ENCODE data around the gene SLX9.

SLX9 gene

GRCh38 chr21:44948426-44949120 lies 8.7 kb downstream of the SLX9 start:
- no peak overlapping the region for H3K9ac ChIP-seq (ENCODE audit: low read length)
- no peaks in the 10 kb centered on the region for H3K27me3 ChIP-seq (ENCODE audit: control insufficient read depth, insufficient read depth, low read length)
- H3K4me3 ChIP-seq (ENCODE audit: low read length) = no peak overlapping the region
- peaks cover 24% of the 10 kb centered on the region for H3K36me3 ChIP-seq (ENCODE audit: control insufficient read depth, low read depth, low read length)
- H3K4me1 ChIP-seq (ENCODE audit: control insufficient read depth, low read depth, low read length) = no peaks in the 10 kb centered on the region
- no peak overlapping the region for H3K27ac ChIP-seq (ENCODE audit: low read length)
- no peaks in the 10 kb centered on the region for H3K9me3 ChIP-seq (ENCODE audit: control insufficient read depth, low read depth, low read length)

DNA sequence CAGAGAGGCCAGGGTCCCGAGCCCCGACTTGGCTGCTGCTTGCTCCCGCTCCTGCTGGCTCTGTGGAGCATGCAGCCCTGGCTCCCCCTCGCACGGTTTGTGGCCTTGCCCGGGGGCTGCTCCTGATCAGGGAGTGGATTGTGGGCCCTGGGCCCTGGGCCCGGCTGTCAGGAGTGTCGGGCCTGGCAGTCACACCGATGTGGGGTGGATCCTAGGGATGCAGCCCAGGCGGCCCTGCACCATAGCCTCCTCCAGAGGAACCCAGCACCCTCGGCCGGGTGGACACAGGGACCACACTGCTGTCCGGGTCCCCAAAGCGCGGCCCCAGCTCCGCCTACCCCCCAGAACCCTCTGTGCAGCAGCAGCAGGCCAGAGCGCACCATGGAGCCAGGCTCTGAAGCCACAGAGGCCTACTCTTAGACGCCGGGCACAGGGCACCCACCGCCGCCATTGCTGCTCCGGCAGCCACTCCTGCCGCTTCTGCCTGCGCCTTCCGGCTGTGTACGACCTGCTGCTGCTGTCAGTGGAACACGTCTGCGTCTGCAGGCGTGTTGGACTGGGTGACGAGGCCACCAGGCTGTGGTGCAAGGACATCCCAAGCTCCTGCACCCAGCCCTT lies 9.4 kb downstream of the SLX9 start:
- H3K27me3 ChIP-seq (ENCODE audit: control insufficient read depth, insufficient read depth, low read length) = no peaks in the 10 kb centered on the region
- H3K36me3 ChIP-seq (ENCODE audit: control insufficient read depth, low read depth, low read length) = peaks cover 23% of the 10 kb centered on the region
- H3K4me3 ChIP-seq (ENCODE audit: low read length) = no peak overlapping the region
- no peak overlapping the region for H3K9ac ChIP-seq (ENCODE audit: low read length)
- H3K9me3 ChIP-seq (ENCODE audit: control insufficient read depth, low read depth, low read length) = no peaks in the 10 kb centered on the region
- no peaks in the 10 kb centered on the region for H3K4me1 ChIP-seq (ENCODE audit: control insufficient read depth, low read depth, low read length)
- H3K27ac ChIP-seq (ENCODE audit: low read length) = no peak overlapping the region

GRCh38 chr21:44949779-44950198 lies 10.0 kb downstream of the SLX9 start:
- no peaks in the 10 kb centered on the region for H3K9me3 ChIP-seq (ENCODE audit: control insufficient read depth, low read depth, low read length)
- H3K27ac ChIP-seq (ENCODE audit: low read length) = no peak overlapping the region
- H3K4me3 ChIP-seq (ENCODE audit: low read length) = no peak overlapping the region
- no peaks in the 10 kb centered on the region for H3K4me1 ChIP-seq (ENCODE audit: control insufficient read depth, low read depth, low read length)
- no peaks in the 10 kb centered on the region for H3K27me3 ChIP-seq (ENCODE audit: control insufficient read depth, insufficient read depth, low read length)
- H3K9ac ChIP-seq (ENCODE audit: low read length) = no peak overlapping the region
- peaks cover 19% of the 10 kb centered on the region for H3K36me3 ChIP-seq (ENCODE audit: control insufficient read depth, low read depth, low read length)

- H3K36me3 ChIP-seq (ENCODE audit: control insufficient read depth, low read depth, low read length) = peaks cover 16% of the 10 kb centered on the region
- H3K9ac ChIP-seq (ENCODE audit: low read length) = no peak overlapping the region
- no peaks in the 10 kb centered on the region for H3K27me3 ChIP-seq (ENCODE audit: control insufficient read depth, insufficient read depth, low read length)
Observed at GRCh38 chr21:44950351-44950750, 10.5 kb downstream of the SLX9 start.

DNA sequence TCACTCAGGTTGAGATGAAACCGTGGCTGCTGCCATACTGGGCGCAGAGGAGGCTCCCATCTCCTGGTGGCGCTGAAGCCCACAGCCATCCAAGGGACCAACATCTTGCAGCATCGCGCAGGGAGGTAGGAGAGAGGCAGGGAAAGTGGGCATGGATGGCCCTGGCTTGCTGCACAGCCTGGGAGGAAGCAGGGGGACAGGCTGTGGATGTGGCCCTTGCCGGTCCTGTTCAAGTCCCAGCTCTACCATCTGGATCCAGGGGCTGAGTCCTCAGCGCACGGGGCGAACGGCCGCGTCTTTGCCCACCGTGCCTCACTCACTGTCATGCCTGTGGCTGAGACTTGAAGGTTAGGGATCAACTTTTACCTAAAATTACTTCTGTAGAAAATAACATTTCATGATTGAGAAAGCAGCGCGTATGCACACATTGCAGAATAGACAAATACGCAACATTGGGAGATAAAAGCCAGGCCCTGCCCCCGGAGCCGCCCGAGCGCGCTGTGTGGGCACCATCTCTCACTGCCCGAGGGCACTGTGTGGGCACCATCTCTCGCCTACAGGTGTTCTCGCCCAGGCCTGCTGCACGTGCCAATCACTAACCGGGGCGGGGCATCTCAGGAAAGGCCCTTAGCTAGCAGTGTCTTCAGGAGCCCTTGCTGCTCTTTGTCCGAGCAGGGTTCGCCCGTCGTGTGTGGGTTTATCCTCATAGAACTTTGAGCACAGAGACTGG lies 11.5 kb downstream of the SLX9 start:
- H3K9me3 ChIP-seq (ENCODE audit: control insufficient read depth, low read depth, low read length) = no peaks in the 10 kb centered on the region
- H3K27me3 ChIP-seq (ENCODE audit: control insufficient read depth, insufficient read depth, low read length) = no peaks in the 10 kb centered on the region
- H3K9ac ChIP-seq (ENCODE audit: low read length) = no peak overlapping the region
- H3K36me3 ChIP-seq (ENCODE audit: control insufficient read depth, low read depth, low read length) = peaks cover 18% of the 10 kb centered on the region
- no peak overlapping the region for H3K27ac ChIP-seq (ENCODE audit: low read length)
- no peak overlapping the region for H3K4me3 ChIP-seq (ENCODE audit: low read length)
- no peaks in the 10 kb centered on the region for H3K4me1 ChIP-seq (ENCODE audit: control insufficient read depth, low read depth, low read length)

More at GRCh38 chr21:44950351-44950750, 10.5 kb downstream of the SLX9 start:
- Histone ChIP-seq H3K9me3 (ENCODE audit: control insufficient read depth, low read depth, low read length) (no peaks in the 10 kb centered on the region), H3K27ac (ENCODE audit: low read length) (no peak overlapping the region), H3K4me1 (ENCODE audit: control insufficient read depth, low read depth, low read length) (no peaks in the 10 kb centered on the region), H3K4me3 (ENCODE audit: low read length) (no peak overlapping the region)

GRCh38 chr21:44952116-44952928 lies 12.5 kb downstream of the SLX9 start:
- H3K27me3 ChIP-seq (ENCODE audit: control insufficient read depth, insufficient read depth, low read length) = no peaks in the 10 kb centered on the region
- H3K9ac ChIP-seq (ENCODE audit: low read length) = no peak overlapping the region
- peaks cover 24% of the 10 kb centered on the region for H3K36me3 ChIP-seq (ENCODE audit: control insufficient read depth, low read depth, low read length)
- no peak overlapping the region for H3K4me3 ChIP-seq (ENCODE audit: low read length)
- H3K4me1 ChIP-seq (ENCODE audit: control insufficient read depth, low read depth, low read length) = no peaks in the 10 kb centered on the region
- H3K9me3 ChIP-seq (ENCODE audit: control insufficient read depth, low read depth, low read length) = no peaks in the 10 kb centered on the region
- no peak overlapping the region for H3K27ac ChIP-seq (ENCODE audit: low read length)

DNA sequence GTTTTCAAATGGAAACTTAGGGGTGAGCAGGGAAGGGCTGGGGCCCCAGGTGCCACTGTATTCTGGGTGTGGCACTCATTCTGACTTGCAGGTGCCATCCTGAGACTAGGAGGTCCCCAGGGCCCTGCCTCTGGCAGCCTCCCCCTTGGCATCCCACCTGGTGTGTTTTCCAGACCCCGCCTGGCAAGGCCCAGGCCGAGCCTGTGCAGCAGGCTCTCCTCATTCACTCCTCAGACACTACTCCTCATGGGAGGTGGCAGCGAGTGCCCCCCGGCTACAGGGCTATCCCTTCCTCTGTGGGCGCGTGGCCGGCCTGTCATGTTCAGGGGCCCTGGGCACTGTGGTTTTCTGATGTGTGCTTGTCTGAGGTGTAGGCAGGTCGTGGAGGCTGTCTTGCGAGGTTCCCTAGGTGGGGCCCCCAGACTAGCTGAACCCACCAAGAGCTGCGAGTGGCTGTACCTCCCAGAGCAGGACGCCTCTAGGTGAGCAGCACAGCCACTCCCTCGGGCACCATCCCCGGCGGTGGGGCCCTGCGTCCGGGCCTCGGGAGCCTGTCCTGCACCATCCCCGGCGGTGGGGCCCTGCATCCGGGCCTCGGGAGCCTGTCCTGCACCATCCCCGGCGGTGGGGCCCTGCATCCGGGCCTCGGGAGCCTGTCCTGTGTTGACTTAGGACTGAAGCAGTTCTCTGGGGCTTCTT lies 13.2 kb downstream of the SLX9 start:
- H3K27ac ChIP-seq (ENCODE audit: low read length) = no peak overlapping the region
- no peaks in the 10 kb centered on the region for H3K4me1 ChIP-seq (ENCODE audit: control insufficient read depth, low read depth, low read length)
- H3K4me3 ChIP-seq (ENCODE audit: low read length) = no peak overlapping the region
- H3K9me3 ChIP-seq (ENCODE audit: control insufficient read depth, low read depth, low read length) = no peaks in the 10 kb centered on the region
- no peaks in the 10 kb centered on the region for H3K27me3 ChIP-seq (ENCODE audit: control insufficient read depth, insufficient read depth, low read length)
- no peak overlapping the region for H3K9ac ChIP-seq (ENCODE audit: low read length)
- H3K36me3 ChIP-seq (ENCODE audit: control insufficient read depth, low read depth, low read length) = peaks cover 24% of the 10 kb centered on the region

DNA sequence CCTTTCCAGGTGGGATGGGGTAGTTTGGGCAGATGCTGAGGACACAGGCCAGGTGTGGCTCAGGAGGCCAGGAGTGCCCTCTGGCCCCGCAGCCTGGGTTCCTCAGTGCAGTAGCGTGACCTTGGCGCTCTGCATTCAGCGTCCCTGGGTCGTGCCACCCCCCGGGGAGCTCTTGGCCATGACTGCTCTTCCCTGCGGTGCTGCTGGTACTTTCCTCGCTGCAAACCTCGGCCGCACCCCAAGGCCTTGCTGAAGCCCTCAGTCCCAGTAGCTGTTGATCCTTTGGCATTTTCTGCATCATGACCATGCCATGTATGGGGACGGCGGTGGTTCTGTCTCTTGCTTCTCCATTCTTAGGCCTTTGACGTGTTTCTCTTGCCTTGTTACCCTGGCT lies 13.8 kb downstream of the SLX9 start:
- peaks cover 24% of the 10 kb centered on the region for H3K36me3 ChIP-seq (ENCODE audit: control insufficient read depth, low read depth, low read length)
- H3K9ac ChIP-seq (ENCODE audit: low read length) = no peak overlapping the region
- no peak overlapping the region for H3K4me3 ChIP-seq (ENCODE audit: low read length)
- no peaks in the 10 kb centered on the region for H3K9me3 ChIP-seq (ENCODE audit: control insufficient read depth, low read depth, low read length)
- H3K27ac ChIP-seq (ENCODE audit: low read length) = no peak overlapping the region
- no peaks in the 10 kb centered on the region for H3K4me1 ChIP-seq (ENCODE audit: control insufficient read depth, low read depth, low read length)
- H3K27me3 ChIP-seq (ENCODE audit: control insufficient read depth, insufficient read depth, low read length) = no peaks in the 10 kb centered on the region

- peaks cover 24% of the 10 kb centered on the region for H3K36me3 ChIP-seq (ENCODE audit: control insufficient read depth, low read depth, low read length)
- no peaks in the 10 kb centered on the region for H3K4me1 ChIP-seq (ENCODE audit: control insufficient read depth, low read depth, low read length)
- H3K9ac ChIP-seq (ENCODE audit: low read length) = no peak overlapping the region
- H3K27me3 ChIP-seq (ENCODE audit: control insufficient read depth, insufficient read depth, low read length) = no peaks in the 10 kb centered on the region
- H3K4me3 ChIP-seq (ENCODE audit: low read length) = no peak overlapping the region
- H3K9me3 ChIP-seq (ENCODE audit: control insufficient read depth, low read depth, low read length) = no peaks in the 10 kb centered on the region
- no peak overlapping the region for H3K27ac ChIP-seq (ENCODE audit: low read length)
Observed at GRCh38 chr21:44954281-44954771, 14.5 kb downstream of the SLX9 start.

DNA sequence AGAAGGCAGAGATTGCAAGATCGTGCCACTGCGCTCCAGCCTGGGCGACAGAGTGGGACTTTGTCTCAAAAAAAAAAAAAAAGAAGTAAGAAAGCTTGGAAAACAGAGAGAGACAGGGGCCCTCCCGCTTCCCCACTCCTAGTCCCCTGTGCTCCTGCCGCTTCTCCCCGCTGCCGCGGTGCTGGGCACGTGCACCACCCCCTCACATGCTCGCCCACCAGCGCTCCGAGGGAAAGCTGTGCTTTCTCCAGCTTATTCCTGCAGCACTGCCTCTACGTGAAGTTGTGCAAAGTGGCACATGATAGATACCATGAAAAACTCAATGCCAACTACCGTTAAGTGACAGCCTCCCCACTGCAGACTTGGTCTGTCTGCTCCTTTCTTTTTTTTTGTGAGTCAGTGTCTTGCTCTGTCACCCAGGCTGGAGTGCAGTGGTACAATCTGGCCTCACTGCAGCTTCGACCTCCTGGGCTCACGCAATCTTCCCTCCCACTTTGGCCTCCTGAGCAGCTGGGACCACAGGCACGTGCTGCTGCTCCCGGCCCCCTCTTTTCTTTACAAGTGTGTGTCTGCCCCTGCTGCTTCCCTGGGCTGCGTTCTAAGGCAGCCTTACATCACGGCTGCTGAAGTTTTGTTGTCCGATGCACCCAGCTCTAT lies 15.4 kb downstream of the SLX9 start:
- Histone ChIP-seq H3K36me3 (ENCODE audit: control insufficient read depth, low read depth, low read length) (peaks cover 27% of the 10 kb centered on the region), H3K4me3 (ENCODE audit: low read length) (no peak overlapping the region)

More for the DNA sequence above, 15.4 kb downstream of the SLX9 start:
- Histone ChIP-seq H3K9me3 (ENCODE audit: control insufficient read depth, low read depth, low read length) (no peaks in the 10 kb centered on the region), H3K27ac (ENCODE audit: low read length) (no peak overlapping the region), H3K27me3 (ENCODE audit: control insufficient read depth, insufficient read depth, low read length) (no peaks in the 10 kb centered on the region), H3K9ac (ENCODE audit: low read length) (no peak overlapping the region), H3K4me1 (ENCODE audit: control insufficient read depth, low read depth, low read length) (no peaks in the 10 kb centered on the region)

All from iPS-18a (cell line).